Measurements from ENCODE around the gene RBM28. TPM values are rescaled to one million over a fixed set of nuclear protein-coding genes. Genes with fewer than 3 reads are reported as not detected.

Gene RBM28
- total and polyA plus RNA-seq, 2 donors from 2014 or later, result 11.5 to 35.2 TPM

DNA sequence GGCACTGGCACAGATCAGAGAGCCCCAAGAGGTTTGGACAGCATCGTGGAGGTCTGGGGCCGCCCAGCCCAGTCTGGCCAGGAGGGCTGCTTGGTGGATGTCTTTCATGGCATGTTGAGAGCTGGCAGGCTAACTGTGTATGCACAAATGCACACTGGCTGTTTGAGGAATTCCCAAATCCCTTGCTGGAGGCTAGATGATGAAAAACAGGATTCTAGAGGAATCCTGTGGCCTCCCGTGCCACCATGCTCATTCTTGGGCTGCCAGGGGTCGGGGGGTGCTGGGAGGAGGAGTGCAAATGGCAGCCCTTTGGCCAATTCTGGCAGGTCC is 76.1 kb downstream of the RBM28 start:
- Histone ChIP-seq H3K27me3 (ENCODE audit: control insufficient read depth, insufficient read depth, low read length) (peaks cover 5% of the 10 kb centered on the region), H3K4me3 (ENCODE audit: low read length in 3 of 3) (no peak overlapping the region), H3K27ac (ENCODE audit: low read depth in 2 of 2, low read length in 2 of 2) (peak overlapping the region in 1 of 2 donors; percentile 27), H3K36me3 (ENCODE audit: control insufficient read depth in 2 of 3, insufficient read depth in 3 of 3, low read length in 3 of 3) (no peaks in the 10 kb centered on the region), H3K4me1 (ENCODE audit: control insufficient read depth in 2 of 3, insufficient read depth in 2 of 3, low read depth in 1 of 3, low read length in 3 of 3) (peaks cover 0 to 25% (median 6%) of the 10 kb centered on the region in 3 donors), H3K9ac (ENCODE audit: low read length in 3 of 3) (no peak overlapping the region), H3K9me3 (ENCODE audit: control insufficient read depth in 2 of 3, insufficient read depth in 1 of 3, low read length in 3 of 3) (no peaks in the 10 kb centered on the region)
- FAIRE-seq, result no peak
- DNase-seq, result no peak
- TF ChIP-seq, protein P1, sequence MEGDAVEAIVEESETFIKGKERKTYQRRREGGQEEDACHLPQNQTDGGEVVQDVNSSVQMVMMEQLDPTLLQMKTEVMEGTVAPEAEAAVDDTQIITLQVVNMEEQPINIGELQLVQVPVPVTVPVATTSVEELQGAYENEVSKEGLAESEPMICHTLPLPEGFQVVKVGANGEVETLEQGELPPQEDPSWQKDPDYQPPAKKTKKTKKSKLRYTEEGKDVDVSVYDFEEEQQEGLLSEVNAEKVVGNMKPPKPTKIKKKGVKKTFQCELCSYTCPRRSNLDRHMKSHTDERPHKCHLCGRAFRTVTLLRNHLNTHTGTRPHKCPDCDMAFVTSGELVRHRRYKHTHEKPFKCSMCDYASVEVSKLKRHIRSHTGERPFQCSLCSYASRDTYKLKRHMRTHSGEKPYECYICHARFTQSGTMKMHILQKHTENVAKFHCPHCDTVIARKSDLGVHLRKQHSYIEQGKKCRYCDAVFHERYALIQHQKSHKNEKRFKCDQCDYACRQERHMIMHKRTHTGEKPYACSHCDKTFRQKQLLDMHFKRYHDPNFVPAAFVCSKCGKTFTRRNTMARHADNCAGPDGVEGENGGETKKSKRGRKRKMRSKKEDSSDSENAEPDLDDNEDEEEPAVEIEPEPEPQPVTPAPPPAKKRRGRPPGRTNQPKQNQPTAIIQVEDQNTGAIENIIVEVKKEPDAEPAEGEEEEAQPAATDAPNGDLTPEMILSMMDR (IDR thresholded peaks at IDR 0.05; ENCODE audit: borderline replicate concordance, extremely low read depth, insufficient read depth), result no peak
- intact Hi-C loops (cut with DNase I), result no loop called here

DNA sequence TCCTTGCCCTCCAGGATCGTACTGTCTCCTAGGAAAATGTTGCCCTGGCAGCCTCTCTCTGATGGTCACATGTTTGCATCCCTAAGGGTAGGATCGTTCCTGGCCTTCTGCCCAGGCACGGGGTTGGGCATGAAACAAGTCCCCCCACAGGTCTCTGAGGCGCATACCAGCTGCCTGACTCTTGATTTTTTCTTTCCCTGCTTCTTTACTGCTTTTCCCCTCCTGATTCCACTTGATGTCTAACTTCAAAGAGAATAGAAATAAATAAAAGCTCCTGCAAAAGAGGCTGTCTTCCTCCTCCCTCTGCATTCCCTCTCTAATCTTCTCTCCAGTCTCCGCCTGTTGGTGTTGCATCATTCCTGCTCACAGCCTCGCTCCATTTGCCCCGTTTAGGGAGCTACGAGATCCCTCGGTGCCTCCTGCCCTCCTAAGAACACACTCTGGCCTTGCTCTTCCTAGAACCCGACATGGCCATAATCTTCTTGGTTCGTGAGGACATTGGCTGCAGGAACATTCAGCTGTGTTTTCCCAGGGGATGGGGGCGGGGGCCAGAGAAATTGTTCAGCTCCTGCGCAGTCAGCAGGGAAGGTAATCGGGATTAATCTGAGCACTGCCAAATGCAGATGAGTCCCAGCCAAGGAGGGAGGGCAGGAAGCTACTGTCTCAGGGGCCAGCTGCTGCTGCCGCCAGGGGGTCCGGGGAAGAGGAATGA is 76.7 kb downstream of the RBM28 start:
- TF ChIP-seq, protein P1 (IDR thresholded peaks at IDR 0.05; ENCODE audit: borderline replicate concordance, extremely low read depth, insufficient read depth), result no peak
- peaks cover 5% of the 10 kb centered on the region for H3K27me3 ChIP-seq (ENCODE audit: control insufficient read depth, insufficient read depth, low read length)
- H3K9me3 ChIP-seq (ENCODE audit: control insufficient read depth in 2 of 3, insufficient read depth in 1 of 3, low read length in 3 of 3), result no peaks in the 10 kb centered on the region
- H3K27ac ChIP-seq (ENCODE audit: low read depth in 2 of 2, low read length in 2 of 2), result peak overlapping the region; percentile 27 to 72
- peaks cover 0 to 25% (median 6%) of the 10 kb centered on the region in 3 donors for H3K4me1 ChIP-seq (ENCODE audit: control insufficient read depth in 2 of 3, insufficient read depth in 2 of 3, low read depth in 1 of 3, low read length in 3 of 3)
- intact Hi-C loops (cut with DNase I), result no loop called here
- no peaks in the 10 kb centered on the region for H3K36me3 ChIP-seq (ENCODE audit: control insufficient read depth in 2 of 3, insufficient read depth in 3 of 3, low read length in 3 of 3)
- H3K4me3 ChIP-seq (ENCODE audit: low read length in 3 of 3), result no peak overlapping the region
- no peak overlapping the region for H3K9ac ChIP-seq (ENCODE audit: low read length in 3 of 3)
- FAIRE-seq, result no peak
- DNase-seq, result peak; percentile 19 to 92 (median 55)

DNA sequence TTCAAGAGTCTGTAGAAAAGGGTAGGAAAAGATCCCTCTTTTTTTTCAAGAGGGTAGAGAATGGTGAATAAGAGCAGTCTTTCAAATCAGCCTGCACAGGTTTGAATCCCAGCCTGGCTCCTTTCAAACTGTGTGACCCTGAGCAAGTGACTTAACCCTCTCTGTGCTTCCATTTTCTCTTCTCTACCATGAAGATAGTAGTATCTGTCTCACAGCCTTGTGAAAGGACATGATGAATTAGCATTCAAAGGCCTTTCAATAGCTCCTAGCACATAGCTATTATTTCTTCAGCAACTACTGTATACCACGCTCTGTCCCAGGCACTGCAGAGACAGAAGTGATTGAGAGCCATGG is 77.2 kb downstream of the RBM28 start:
- H3K36me3 ChIP-seq (ENCODE audit: control insufficient read depth in 2 of 3, insufficient read depth in 3 of 3, low read length in 3 of 3), result no peaks in the 10 kb centered on the region
- peaks cover 0 to 25% (median 6%) of the 10 kb centered on the region in 3 donors for H3K4me1 ChIP-seq (ENCODE audit: control insufficient read depth in 2 of 3, insufficient read depth in 2 of 3, low read depth in 1 of 3, low read length in 3 of 3)
- TF ChIP-seq, protein P1 (IDR thresholded peaks at IDR 0.05; ENCODE audit: borderline replicate concordance, extremely low read depth, insufficient read depth), result no peak
- intact Hi-C loops (cut with DNase I), result no loop called here
- H3K9ac ChIP-seq (ENCODE audit: low read length in 3 of 3), result no peak overlapping the region
- H3K4me3 ChIP-seq (ENCODE audit: low read length in 3 of 3), result no peak overlapping the region
- H3K27ac ChIP-seq (ENCODE audit: low read depth in 2 of 2, low read length in 2 of 2), result peak overlapping the region in 1 of 2 donors; percentile 72
- peaks cover 5% of the 10 kb centered on the region for H3K27me3 ChIP-seq (ENCODE audit: control insufficient read depth, insufficient read depth, low read length)
- FAIRE-seq (no peak), DNase-seq (no peak)
- no peaks in the 10 kb centered on the region for H3K9me3 ChIP-seq (ENCODE audit: control insufficient read depth in 2 of 3, insufficient read depth in 1 of 3, low read length in 3 of 3)

DNA sequence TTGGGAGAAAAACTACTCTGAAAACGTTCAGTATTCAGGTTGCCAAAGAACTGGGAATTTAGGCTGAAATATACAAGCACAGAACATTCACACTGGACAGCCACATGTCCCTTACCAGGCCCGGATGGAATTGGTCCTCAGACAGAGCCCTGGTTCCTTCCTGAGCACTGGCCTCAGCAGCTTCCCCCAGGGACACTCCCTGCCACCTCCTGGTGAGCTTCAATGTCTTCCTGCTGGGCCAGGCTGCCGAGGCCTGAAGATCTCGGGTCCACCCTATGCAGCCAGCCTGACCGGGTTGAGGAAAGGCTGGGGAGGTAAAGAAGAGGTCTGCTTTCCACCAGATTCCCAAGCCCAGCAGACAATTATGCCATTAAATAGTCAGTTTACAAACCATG is 77.8 kb downstream of the RBM28 start:
- H3K4me1 ChIP-seq (ENCODE audit: control insufficient read depth in 2 of 3, insufficient read depth in 2 of 3, low read depth in 1 of 3, low read length in 3 of 3), result peaks cover 0 to 20% (median 6%) of the 10 kb centered on the region in 3 donors
- H3K4me3 ChIP-seq (ENCODE audit: low read length in 3 of 3), result no peak overlapping the region
- TF ChIP-seq, protein P1 (IDR thresholded peaks at IDR 0.05; ENCODE audit: borderline replicate concordance, extremely low read depth, insufficient read depth), result no peak
- no peak overlapping the region for H3K9ac ChIP-seq (ENCODE audit: low read length in 3 of 3)
- no peaks in the 10 kb centered on the region for H3K36me3 ChIP-seq (ENCODE audit: control insufficient read depth in 2 of 3, insufficient read depth in 3 of 3, low read length in 3 of 3)
- peaks cover 2% of the 10 kb centered on the region for H3K27me3 ChIP-seq (ENCODE audit: control insufficient read depth, insufficient read depth, low read length)
- H3K27ac ChIP-seq (ENCODE audit: low read depth in 2 of 2, low read length in 2 of 2), result no peak overlapping the region
- DNase-seq (no peak), FAIRE-seq (no peak)
- H3K9me3 ChIP-seq (ENCODE audit: control insufficient read depth in 2 of 3, insufficient read depth in 1 of 3, low read length in 3 of 3), result no peaks in the 10 kb centered on the region
- intact Hi-C loops (cut with DNase I), result no loop called here

All from kidney (tissue), 14 donors.